Endothelial cell of umbilical vein (primary cell): ENCODE data around the gene MAML3. TPM values are rescaled to one million over a fixed set of nuclear protein-coding genes. Genes with fewer than 3 reads are reported as not detected.
A peak's percentile ranks its signal among the peaks of the same experiment; 100 is the strongest.

Experiments used
- BruUV-seq: library from RNA; stranded (reverse); fragments of 400-500 nt; replicated peaks from 2 replicates; lab custom pipeline; 2021; lab: Mats Ljungman, UMichigan
- CTCF ChIA-PET: fragments of 300-600, 350-600 bp; sonication (Branson Sonifier 250); formaldehyde crosslinking; loops from one replicate; lab custom pipeline; 2021; ENCODE audit warnings: antibody characterized with exemption, inconsistent platforms; lab: Charles Lee
- POLR2A ChIA-PET: fragments of 300-600, 350-600 bp; sonication (Branson Sonifier 250); formaldehyde crosslinking; loops from one replicate; lab custom pipeline; 2021; ENCODE audit warnings: antibody characterized with exemption, inconsistent platforms; lab: Charles Lee
- DNase-seq: peaks from one replicate; pipeline ENCODE4 v3.0.0-alpha.2; 2011; ENCODE audit warnings: low read depth, low spot score
- FAIRE-seq: peaks from 2 replicates; lab custom pipeline; 2011; peaks lifted over from hg19 to GRCh38; lab: Jason Lieb, UNC
- H2AFZ ChIP-seq: 2 replicates; pipeline ENCODE4 v1.6.0; 2012; ENCODE audit warnings: low read depth, low read length, control low read depth, inconsistent platforms
- H3K27ac ChIP-seq: 2 replicates; pipeline ENCODE4 v1.5.1; 2011; ENCODE audit warnings: low read depth, mild to moderate bottlenecking, control low read depth, low read length, moderate library complexity; ENCODE audit not compliant: insufficient read depth
- H3K27me3 ChIP-seq, 2 experiments: 2 replicates each; pipeline versions ENCODE4 v1.6.0 to v1.6.1; 2011; ENCODE audit warnings: low read length in 2 of 2, mixed read lengths in 1 of 2; ENCODE audit not compliant: control insufficient read depth in 2 of 2, insufficient read depth in 2 of 2
- H3K36me3 ChIP-seq, 2 experiments: 2 replicates in 1 of 2; 3 replicates in 1 of 2; pipeline ENCODE4 v1.5.1; 2011; ENCODE audit warnings: low read length in 2 of 2, mild to moderate bottlenecking in 1 of 2, moderate library complexity in 1 of 2; ENCODE audit not compliant: control insufficient read depth in 2 of 2, insufficient read depth in 2 of 2; ENCODE audit errors: extremely low read depth in 1 of 2
- H3K4me1 ChIP-seq: 3 replicates; pipeline ENCODE4 v1.5.1; 2011; ENCODE audit warnings: mild to moderate bottlenecking, low read length; ENCODE audit not compliant: control insufficient read depth, insufficient read depth; ENCODE audit errors: extremely low read depth
- H3K4me2 ChIP-seq: 2 replicates; pipeline ENCODE4 v1.6.1; 2011; ENCODE audit warnings: low read length, control low read depth, mixed read lengths; ENCODE audit not compliant: insufficient read depth
- H3K4me3 ChIP-seq, 3 experiments: fragments of 200-600 bp in 1 of 3; sonication (generic), shearing (Covaris generic) in 1 of 3; replicated peaks in 1 of 3; 2 replicates each; pipeline ENCODE4 v1.5.1; 2011 to 2016; ENCODE audit warnings: control low read depth in 3 of 3, low read length in 3 of 3, mild to moderate bottlenecking in 2 of 3, inconsistent platforms in 1 of 3, low read depth in 1 of 3, moderate library complexity in 1 of 3; ENCODE audit not compliant: insufficient read depth in 1 of 3
- H3K79me2 ChIP-seq: 2 replicates; pipeline ENCODE4 v1.6.0; 2012; ENCODE audit warnings: low read length, inconsistent platforms; ENCODE audit not compliant: control insufficient read depth, insufficient read depth
- H3K9ac ChIP-seq: replicated peaks from 2 replicates; pipeline ENCODE3; 2011; ENCODE audit warnings: low read length, control low read depth; ENCODE audit not compliant: insufficient read depth; ENCODE audit errors: extremely low read depth
- H3K9me1 ChIP-seq: replicated peaks from 3 replicates; pipeline ENCODE4 v1.6.0; 2011; ENCODE audit warnings: mild to moderate bottlenecking, low read length; ENCODE audit not compliant: control insufficient read depth, insufficient read depth; ENCODE audit errors: extremely low read depth
- H3K9me3 ChIP-seq: replicated peaks from 2 replicates; pipeline ENCODE4 v1.5.1; 2012; ENCODE audit warnings: low read length, inconsistent platforms; ENCODE audit not compliant: control insufficient read depth, insufficient read depth
- H4K20me1 ChIP-seq: replicated peaks from 2 replicates; pipeline ENCODE3; 2011; ENCODE audit warnings: mild to moderate bottlenecking, low read length; ENCODE audit not compliant: control insufficient read depth, insufficient read depth; ENCODE audit errors: extremely low read depth
- EZH2 ChIP-seq: IDR thresholded peaks from 2 replicates; pipeline ENCODE4 v1.6.1; 2012; ENCODE audit warnings: borderline replicate concordance, low read depth, mild to moderate bottlenecking, moderate library complexity, low read length, inconsistent platforms; ENCODE audit not compliant: severe bottlenecking
- FOS ChIP-seq: IDR thresholded peaks from 2 replicates; pipeline ENCODE4 v1.6.1; 2011; ENCODE audit warnings: mild to moderate bottlenecking, low read length, moderate library complexity, borderline replicate concordance; ENCODE audit not compliant: insufficient read depth
- GATA2 ChIP-seq: IDR thresholded peaks from 2 replicates; pipeline ENCODE4 v1.7.0; 2011; ENCODE audit warnings: low read depth, mild to moderate bottlenecking, moderate library complexity, mixed read lengths, low read length; ENCODE audit not compliant: insufficient read length, insufficient read depth
- JUN ChIP-seq: IDR thresholded peaks from 2 replicates; pipeline ENCODE4 v1.6.1; 2011; ENCODE audit warnings: borderline replicate concordance, low read depth; ENCODE audit not compliant: insufficient read length, insufficient read depth
- MAX ChIP-seq: IDR thresholded peaks from 2 replicates; pipeline ENCODE4 v1.6.1; 2011; ENCODE audit not compliant: insufficient read depth, insufficient read length
- MYC ChIP-seq: IDR thresholded peaks from one replicate; pipeline ENCODE4 v1.6.1; 2011; ENCODE audit warnings: mild to moderate bottlenecking, low read depth, low read length
- POLR2A ChIP-seq: IDR thresholded peaks from 2 replicates; pipeline ENCODE4 v1.6.1; 2012; ENCODE audit warnings: low read depth, mild to moderate bottlenecking, control low read depth, low read length
- POLR2AphosphoS5 ChIP-seq: IDR thresholded peaks from 2 replicates; pipeline ENCODE4 v1.6.1; 2012; ENCODE audit warnings: low read depth, mild to moderate bottlenecking, control low read depth, low read length, moderate library complexity; ENCODE audit not compliant: insufficient read depth
- dilution Hi-C: fragments of 300-500 bp; cut with MboI; formaldehyde crosslinking; loops from one replicate; pipeline ENCODE4 v1.15.0; 2019; ENCODE audit warnings: low sequenced_read_pairs; ENCODE audit not compliant: extremely low pct_ligation_motif_present
- intact Hi-C: fragments of 100-400 bp; cut with micrococcal nuclease; formaldehyde crosslinking; loops from one replicate; pipeline ENCODE4 v1.10.0; 2022
- polyA plus RNA-seq, 4 experiments: library from polyadenylated mRNA; depleted of rRNA in 3 of 4; stranded (reverse) in 3 of 4; unstranded in 1 of 4; fragments of >200 nt; gene quantifications; 2 replicates each; pipeline versions ENCODE4 v1.2.1 to v1.2.3, GENCODE V29; 2011 to 2012; ENCODE audit warnings: missing spikeins in 1 of 4
- total RNA-seq: library from RNA; stranded (reverse); gene quantifications from 2 replicates; pipeline ENCODE4 v1.2.3, GENCODE V29; 2021

Gene MAML3
- total and polyA plus RNA-seq, 2 donors (not counting 3 experiments of a cell fraction or from before 2014, with no cell fraction given), result 14.0 to 20.3 TPM

GRCh38 chr4:140098455-140099160, 55.4 kb downstream of the MAML3 start:
- H4K20me1 ChIP-seq, result no peaks in the 10 kb centered on the region
- no peaks in the 10 kb centered on the region for H3K36me3 ChIP-seq
- peak overlapping the region; percentile 100 for H3K27ac ChIP-seq
- FAIRE-seq (peak; percentile 79), DNase-seq (peak; percentile 94)
- peak overlapping the region in 1 of 3 experiments; percentile 43 for H3K4me3 ChIP-seq
- dilution Hi-C loops (no loop called here), intact Hi-C loops (loop anchor here (10.0 kb wide), 1 partner anchor 1084 kb away; the partner anchor contains the start of gene NOCT)
- no peaks in the 10 kb centered on the region for H3K27me3 ChIP-seq
- POLR2A ChIA-PET, result interaction anchor here (0.6 to 1.2 kb wide), 2 partner anchors 51 to 52 kb away, joined by 4 read pairs; no protein-coding TSS in a partner anchor
- BruUV-seq, result TSS peak; percentile 8
- peaks cover 92% of the 10 kb centered on the region for H3K4me1 ChIP-seq
- peak overlapping the region; percentile 71 for H3K9ac ChIP-seq
- no peaks in the 10 kb centered on the region for H3K9me3 ChIP-seq
- CTCF ChIA-PET, result interaction anchor here (0.7 to 1.6 kb wide), 7 partner anchors 18 to 154 kb away, joined by 3 to 5 read pairs (median 4); no protein-coding TSS in a partner anchor
- peak; percentile 94 for TF ChIP-seq FOS
- peak; percentile 62 for TF ChIP-seq POLR2AphosphoS5
- no peak for TF ChIP-seq EZH2
- peak; percentile 78 for TF ChIP-seq JUN
- peak; percentile 24 for TF ChIP-seq POLR2A
- TF ChIP-seq GATA2, result peak; percentile 23
- no peak for TF ChIP-seq MAX
- TF ChIP-seq MYC, result no peak
- peak overlapping the region; percentile 78 for H3K4me2 ChIP-seq
- no peak overlapping the region for H2AFZ ChIP-seq
- H3K79me2 ChIP-seq, result peaks cover 32% of the 10 kb centered on the region
- H3K9me1 ChIP-seq, result no peaks in the 10 kb centered on the region
